Osteoblast (primary cell): Measurements from ENCODE around the gene OR8H2. TPM values are rescaled to one million over a fixed set of nuclear protein-coding genes. Genes with fewer than 3 reads are reported as not detected.
"Not testable (repeated sequence)": the region's sequence is repeated elsewhere in the genome, so short reads cannot be mapped to it uniquely, and the experiment has no call there.

Experiments used
- DNase-seq: peaks from one replicate; pipeline ENCODE4 v3.0.0; 2011; ENCODE audit warnings: low spot score, mixed read lengths; ENCODE audit not compliant: insufficient read length; ENCODE audit errors: missing footprints
- H2AFZ ChIP-seq: 2 replicates; pipeline ENCODE4 v1.6.0; 2011; ENCODE audit warnings: mild to moderate bottlenecking, low read length
- H3K27ac ChIP-seq: 2 replicates; pipeline ENCODE4 v1.5.1; 2011; ENCODE audit warnings: mild to moderate bottlenecking, low read depth, low read length, moderate library complexity
- H3K27me3 ChIP-seq: 2 replicates; pipeline ENCODE4 v1.6.0; 2012; ENCODE audit warnings: mild to moderate bottlenecking, control low read depth, inconsistent platforms, low read length, moderate library complexity; ENCODE audit not compliant: insufficient read depth
- H3K36me3 ChIP-seq: 2 replicates; pipeline ENCODE4 v1.5.1; 2011; ENCODE audit warnings: mild to moderate bottlenecking, low read length, control low read depth, moderate library complexity; ENCODE audit not compliant: insufficient read depth
- H3K4me1 ChIP-seq: 2 replicates; pipeline ENCODE4 v1.5.1; 2011; ENCODE audit warnings: mild to moderate bottlenecking, low read length, control low read depth, moderate library complexity; ENCODE audit not compliant: insufficient read depth
- H3K4me2 ChIP-seq: 2 replicates; pipeline ENCODE4 v1.6.0; 2011; ENCODE audit warnings: mild to moderate bottlenecking, low read length; ENCODE audit not compliant: insufficient read depth
- H3K4me3 ChIP-seq: fragments of 200-600 bp; sonication (generic); 3 replicates; pipeline ENCODE4 v1.5.1; 2012; ENCODE audit warnings: mild to moderate bottlenecking, low read length, inconsistent platforms; ENCODE audit not compliant: insufficient read depth
- H3K79me2 ChIP-seq: 2 replicates; pipeline ENCODE4 v1.6.0; 2012; ENCODE audit warnings: mild to moderate bottlenecking, low read length, control low read depth, inconsistent platforms; ENCODE audit not compliant: insufficient read depth
- H3K9me3 ChIP-seq: 2 replicates; pipeline ENCODE4 v1.5.1; 2011; ENCODE audit warnings: low read depth, low read length, control low read depth
- H4K20me1 ChIP-seq: 2 replicates; pipeline ENCODE4 v1.6.0; 2012; ENCODE audit warnings: mild to moderate bottlenecking, low read length, control low read depth; ENCODE audit not compliant: insufficient read depth
- total RNA-seq: library from RNA; depleted of rRNA; stranded (reverse); fragments of >200 nt; gene quantifications from 2 replicates; pipeline ENCODE4 v1.2.3, GENCODE V29; 2012
- TF ChIP-seq, protein P1 (sequence below): IDR thresholded peaks from 2 replicates; pipeline ENCODE4 v1.5.1; 2011; ENCODE audit warnings: mild to moderate bottlenecking, low read depth, low read length, moderate library complexity; ENCODE audit errors: extremely low read depth

Gene OR8H2, protein sequence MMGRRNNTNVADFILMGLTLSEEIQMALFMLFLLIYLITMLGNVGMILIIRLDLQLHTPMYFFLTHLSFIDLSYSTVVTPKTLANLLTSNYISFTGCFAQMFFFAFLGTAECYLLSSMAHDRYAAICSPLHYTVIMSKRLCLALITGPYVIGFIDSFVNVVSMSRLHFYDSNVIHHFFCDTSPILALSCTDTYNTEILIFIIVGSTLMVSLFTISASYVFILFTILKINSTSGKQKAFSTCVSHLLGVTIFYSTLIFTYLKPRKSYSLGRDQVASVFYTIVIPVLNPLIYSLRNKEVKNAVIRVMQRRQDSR
- total RNA-seq: not detected in 2 replicates

DNA sequence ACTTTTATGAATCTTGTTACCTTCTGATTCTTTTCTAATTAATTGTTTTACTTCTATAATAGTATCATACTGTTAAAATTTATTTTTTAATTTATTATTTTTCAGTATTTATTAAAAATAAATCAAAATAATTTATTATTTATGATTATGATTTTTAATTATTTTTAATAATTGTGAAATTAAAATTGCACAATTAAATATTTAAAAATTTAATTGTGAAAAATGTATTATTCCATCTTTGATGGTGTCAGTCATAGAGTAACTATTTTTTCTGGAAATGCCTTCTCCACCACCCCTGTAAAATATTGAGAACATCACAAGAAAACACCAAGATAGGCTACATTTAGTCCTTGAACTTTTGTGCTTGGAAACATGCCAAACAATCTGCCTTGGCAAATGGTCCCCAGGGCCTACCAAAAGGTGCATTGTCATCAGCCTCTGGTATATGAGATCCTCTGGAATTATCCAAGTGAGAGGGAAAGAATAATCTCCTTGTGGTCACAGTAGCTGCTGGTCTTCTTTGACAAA, at the start of gene OR8H2:
Gene OR8H2 (plus strand): TSS at position 478 of the 528 bp plus-strand sequence. CDS start 1,356 bp downstream, outside the sequence.
- H3K27me3 ChIP-seq: no peaks in the 10 kb centered on the region
- H3K4me1 ChIP-seq: no peaks in the 10 kb centered on the region
- H3K27ac ChIP-seq: no peak within 1 kb of the TSS
- no peak for DNase-seq
- no peak within 1 kb of the TSS for H3K4me2 ChIP-seq
- H2AFZ ChIP-seq: no peak within 1 kb of the TSS
- no peaks in the 10 kb centered on the region for H4K20me1 ChIP-seq
- TF ChIP-seq, protein P1, sequence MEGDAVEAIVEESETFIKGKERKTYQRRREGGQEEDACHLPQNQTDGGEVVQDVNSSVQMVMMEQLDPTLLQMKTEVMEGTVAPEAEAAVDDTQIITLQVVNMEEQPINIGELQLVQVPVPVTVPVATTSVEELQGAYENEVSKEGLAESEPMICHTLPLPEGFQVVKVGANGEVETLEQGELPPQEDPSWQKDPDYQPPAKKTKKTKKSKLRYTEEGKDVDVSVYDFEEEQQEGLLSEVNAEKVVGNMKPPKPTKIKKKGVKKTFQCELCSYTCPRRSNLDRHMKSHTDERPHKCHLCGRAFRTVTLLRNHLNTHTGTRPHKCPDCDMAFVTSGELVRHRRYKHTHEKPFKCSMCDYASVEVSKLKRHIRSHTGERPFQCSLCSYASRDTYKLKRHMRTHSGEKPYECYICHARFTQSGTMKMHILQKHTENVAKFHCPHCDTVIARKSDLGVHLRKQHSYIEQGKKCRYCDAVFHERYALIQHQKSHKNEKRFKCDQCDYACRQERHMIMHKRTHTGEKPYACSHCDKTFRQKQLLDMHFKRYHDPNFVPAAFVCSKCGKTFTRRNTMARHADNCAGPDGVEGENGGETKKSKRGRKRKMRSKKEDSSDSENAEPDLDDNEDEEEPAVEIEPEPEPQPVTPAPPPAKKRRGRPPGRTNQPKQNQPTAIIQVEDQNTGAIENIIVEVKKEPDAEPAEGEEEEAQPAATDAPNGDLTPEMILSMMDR: no peak
- H3K9me3 ChIP-seq: no peaks in the 10 kb centered on the region
- no peak within 1 kb of the TSS for H3K4me3 ChIP-seq
- no peaks in the 10 kb centered on the region for H3K36me3 ChIP-seq
- no peaks in the 10 kb centered on the region for H3K79me2 ChIP-seq

DNA sequence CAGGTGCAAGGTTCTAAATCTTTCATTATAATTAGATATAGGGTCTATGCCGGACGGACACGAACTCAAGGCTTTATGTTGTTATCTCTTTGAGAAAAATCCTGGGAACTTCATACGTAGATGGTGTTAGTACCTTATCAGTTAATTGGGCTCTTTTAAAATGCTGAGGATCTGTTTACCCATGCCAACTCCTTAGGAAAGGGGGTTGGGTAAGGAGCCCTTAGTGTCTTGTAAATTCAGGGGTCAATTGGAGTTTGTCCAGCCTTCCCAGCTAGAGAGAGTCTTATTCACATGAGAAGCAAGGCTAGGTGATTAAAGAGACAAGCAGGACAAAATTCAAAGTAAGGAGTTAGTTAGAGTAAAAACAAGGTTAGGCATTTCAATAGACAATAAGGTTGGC, 47.1 kb upstream of the OR8H2 start:
- H3K4me1 ChIP-seq, H3K4me3 ChIP-seq, H3K9me3 ChIP-seq, H2AFZ ChIP-seq, H3K36me3 ChIP-seq, H3K27ac ChIP-seq, H3K4me2 ChIP-seq, DNase-seq, H3K79me2 ChIP-seq, H4K20me1 ChIP-seq, H3K27me3 ChIP-seq: not testable (repeated sequence)

DNA sequence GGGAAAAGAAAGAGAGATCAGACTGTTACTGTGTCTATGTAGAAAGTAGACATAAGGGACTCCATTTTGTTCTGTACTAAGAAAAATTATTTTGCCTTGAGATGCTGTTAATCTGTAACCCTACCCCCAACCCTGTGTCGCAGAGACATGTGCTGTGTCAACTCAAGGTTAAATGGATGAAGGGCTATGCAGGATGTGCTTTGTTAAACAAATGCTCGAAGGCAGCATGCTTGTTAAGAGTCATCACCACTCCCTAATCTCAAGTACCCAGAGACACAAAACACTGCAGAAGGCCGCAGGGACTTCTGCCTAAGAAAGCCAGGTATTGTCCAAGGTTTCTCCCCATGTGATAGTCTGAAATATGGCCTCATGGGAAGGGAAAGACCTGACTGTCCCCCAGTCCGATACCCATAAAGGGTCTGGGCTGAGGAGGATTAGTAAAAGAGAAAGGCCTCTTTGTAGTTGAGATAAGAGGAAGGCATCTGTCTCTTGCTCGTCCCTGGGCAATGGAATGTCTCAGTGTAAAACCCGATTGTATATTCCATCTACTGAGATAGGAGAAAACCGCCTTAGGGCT, 45.7 kb upstream of the OR8H2 start:
- H3K79me2 ChIP-seq, H3K4me3 ChIP-seq, H3K27ac ChIP-seq, H2AFZ ChIP-seq, H3K27me3 ChIP-seq, H3K36me3 ChIP-seq, H3K4me1 ChIP-seq, DNase-seq, H3K9me3 ChIP-seq, H4K20me1 ChIP-seq, H3K4me2 ChIP-seq: not testable (repeated sequence)

DNA sequence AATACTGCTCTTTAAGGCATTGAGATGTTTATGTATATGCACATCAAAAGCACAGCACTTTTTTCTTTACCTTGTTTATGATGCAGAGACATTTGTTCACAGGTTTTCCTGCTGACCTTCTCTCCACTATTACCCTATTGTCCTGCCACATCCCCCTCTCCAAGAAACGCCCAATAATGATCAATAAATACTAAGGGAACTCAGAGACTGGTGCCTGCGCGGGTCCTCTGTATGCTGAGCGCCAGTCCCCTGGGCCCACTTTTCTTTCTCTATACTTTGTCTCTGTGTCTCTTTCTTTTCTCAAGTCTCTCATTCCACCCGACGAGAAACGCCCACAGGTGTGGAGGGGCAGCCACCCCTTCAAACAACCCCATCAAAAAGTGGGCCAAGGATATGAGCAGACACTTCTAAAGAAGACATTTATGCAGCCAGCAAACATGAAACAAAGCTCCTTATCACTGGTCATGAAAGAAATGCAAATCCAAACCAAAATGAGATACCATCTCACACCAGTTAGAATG, 45.2 kb upstream of the OR8H2 start:
- H3K27ac ChIP-seq, H3K4me1 ChIP-seq, H3K9me3 ChIP-seq, H2AFZ ChIP-seq, H4K20me1 ChIP-seq, H3K79me2 ChIP-seq, H3K4me2 ChIP-seq, H3K36me3 ChIP-seq, H3K4me3 ChIP-seq, DNase-seq, H3K27me3 ChIP-seq: not testable (repeated sequence)

DNA sequence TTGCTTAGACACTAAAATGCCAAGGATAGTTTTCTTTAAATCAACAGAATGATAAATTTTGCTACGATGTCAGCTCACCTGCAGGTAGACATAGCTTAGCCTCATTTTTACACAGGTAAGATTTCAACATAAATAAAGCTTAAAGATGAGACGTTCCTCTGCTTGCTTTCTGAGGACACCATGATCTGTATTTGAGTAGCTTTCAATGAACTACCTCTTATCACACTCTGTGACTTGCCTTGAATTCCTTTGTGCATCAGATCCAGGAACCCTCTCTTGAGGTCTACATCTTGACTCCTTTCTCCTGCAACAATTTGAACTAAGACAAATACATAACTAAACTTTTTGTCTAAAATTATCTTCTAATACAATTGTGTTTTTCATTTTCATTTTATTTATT, 36.5 kb upstream of the OR8H2 start:
- DNase-seq: no peak
- H3K27ac ChIP-seq: no peak overlapping the region
- H3K79me2 ChIP-seq: no peaks in the 10 kb centered on the region

More for the DNA sequence above, 36.5 kb upstream of the OR8H2 start:
- no peaks in the 10 kb centered on the region for H3K36me3 ChIP-seq
- H3K4me1 ChIP-seq: no peaks in the 10 kb centered on the region
- peaks cover 4% of the 10 kb centered on the region for H3K9me3 ChIP-seq
- no peaks in the 10 kb centered on the region for H4K20me1 ChIP-seq
- no peak overlapping the region for H3K4me3 ChIP-seq
- no peak overlapping the region for H2AFZ ChIP-seq
- TF ChIP-seq, protein P1: no peak
- no peaks in the 10 kb centered on the region for H3K27me3 ChIP-seq
- H3K4me2 ChIP-seq: no peak overlapping the region
